ENCODE measurements around the gene RET.

DNA sequence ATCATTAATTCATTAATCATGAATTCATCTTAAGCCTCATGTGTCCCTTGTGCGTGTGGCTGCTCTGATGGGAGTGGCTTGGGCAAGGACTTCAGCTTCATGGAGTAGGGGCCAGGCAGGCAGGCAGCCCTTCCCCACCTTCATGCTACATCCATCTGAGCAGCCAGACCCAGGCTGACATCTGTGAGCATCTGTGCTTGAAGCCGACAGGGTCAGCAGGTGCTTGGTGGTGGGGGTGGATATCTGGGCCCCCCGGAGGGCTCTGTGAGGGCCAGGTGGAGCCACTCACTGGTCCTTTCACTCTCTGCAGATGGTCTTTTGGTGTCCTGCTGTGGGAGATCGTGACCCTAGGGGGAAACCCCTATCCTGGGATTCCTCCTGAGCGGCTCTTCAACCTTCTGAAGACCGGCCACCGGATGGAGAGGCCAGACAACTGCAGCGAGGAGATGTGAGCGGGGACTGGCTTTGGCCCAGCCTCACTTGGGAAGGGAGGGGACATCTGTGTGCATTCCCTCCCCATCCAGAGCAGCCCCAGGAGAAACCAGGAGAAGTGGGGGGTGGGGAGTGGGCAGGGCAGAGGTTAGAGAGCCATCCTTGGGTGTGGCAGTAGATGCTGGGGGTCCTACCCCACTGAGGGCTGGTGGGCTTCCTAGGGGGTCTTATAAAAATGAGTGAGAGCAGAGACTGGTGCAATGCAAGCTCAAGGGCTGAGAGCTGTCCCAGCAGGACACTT is 46.7 kb downstream of the RET start:
- TF ChIP-seq OSR2 (tag by site-specific recombination; IDR thresholded peaks at IDR 0.05) (no peak), ZNF24 (tag by site-specific recombination; IDR thresholded peaks at IDR 0.05) (no peak), ZFP41 (tag by site-specific recombination; IDR thresholded peaks at IDR 0.05; ENCODE audit: borderline replicate concordance) (no peak), ZFP37 (tag by site-specific recombination; IDR thresholded peaks at IDR 0.05) (no peak), ZNF146 (tag by site-specific recombination; IDR thresholded peaks at IDR 0.05) (no peak)
- TF ChIP-seq, protein P1, sequence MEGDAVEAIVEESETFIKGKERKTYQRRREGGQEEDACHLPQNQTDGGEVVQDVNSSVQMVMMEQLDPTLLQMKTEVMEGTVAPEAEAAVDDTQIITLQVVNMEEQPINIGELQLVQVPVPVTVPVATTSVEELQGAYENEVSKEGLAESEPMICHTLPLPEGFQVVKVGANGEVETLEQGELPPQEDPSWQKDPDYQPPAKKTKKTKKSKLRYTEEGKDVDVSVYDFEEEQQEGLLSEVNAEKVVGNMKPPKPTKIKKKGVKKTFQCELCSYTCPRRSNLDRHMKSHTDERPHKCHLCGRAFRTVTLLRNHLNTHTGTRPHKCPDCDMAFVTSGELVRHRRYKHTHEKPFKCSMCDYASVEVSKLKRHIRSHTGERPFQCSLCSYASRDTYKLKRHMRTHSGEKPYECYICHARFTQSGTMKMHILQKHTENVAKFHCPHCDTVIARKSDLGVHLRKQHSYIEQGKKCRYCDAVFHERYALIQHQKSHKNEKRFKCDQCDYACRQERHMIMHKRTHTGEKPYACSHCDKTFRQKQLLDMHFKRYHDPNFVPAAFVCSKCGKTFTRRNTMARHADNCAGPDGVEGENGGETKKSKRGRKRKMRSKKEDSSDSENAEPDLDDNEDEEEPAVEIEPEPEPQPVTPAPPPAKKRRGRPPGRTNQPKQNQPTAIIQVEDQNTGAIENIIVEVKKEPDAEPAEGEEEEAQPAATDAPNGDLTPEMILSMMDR (tag by site-specific recombination; IDR thresholded peaks at IDR 0.05) = no peak
- TF ChIP-seq, protein P2, sequence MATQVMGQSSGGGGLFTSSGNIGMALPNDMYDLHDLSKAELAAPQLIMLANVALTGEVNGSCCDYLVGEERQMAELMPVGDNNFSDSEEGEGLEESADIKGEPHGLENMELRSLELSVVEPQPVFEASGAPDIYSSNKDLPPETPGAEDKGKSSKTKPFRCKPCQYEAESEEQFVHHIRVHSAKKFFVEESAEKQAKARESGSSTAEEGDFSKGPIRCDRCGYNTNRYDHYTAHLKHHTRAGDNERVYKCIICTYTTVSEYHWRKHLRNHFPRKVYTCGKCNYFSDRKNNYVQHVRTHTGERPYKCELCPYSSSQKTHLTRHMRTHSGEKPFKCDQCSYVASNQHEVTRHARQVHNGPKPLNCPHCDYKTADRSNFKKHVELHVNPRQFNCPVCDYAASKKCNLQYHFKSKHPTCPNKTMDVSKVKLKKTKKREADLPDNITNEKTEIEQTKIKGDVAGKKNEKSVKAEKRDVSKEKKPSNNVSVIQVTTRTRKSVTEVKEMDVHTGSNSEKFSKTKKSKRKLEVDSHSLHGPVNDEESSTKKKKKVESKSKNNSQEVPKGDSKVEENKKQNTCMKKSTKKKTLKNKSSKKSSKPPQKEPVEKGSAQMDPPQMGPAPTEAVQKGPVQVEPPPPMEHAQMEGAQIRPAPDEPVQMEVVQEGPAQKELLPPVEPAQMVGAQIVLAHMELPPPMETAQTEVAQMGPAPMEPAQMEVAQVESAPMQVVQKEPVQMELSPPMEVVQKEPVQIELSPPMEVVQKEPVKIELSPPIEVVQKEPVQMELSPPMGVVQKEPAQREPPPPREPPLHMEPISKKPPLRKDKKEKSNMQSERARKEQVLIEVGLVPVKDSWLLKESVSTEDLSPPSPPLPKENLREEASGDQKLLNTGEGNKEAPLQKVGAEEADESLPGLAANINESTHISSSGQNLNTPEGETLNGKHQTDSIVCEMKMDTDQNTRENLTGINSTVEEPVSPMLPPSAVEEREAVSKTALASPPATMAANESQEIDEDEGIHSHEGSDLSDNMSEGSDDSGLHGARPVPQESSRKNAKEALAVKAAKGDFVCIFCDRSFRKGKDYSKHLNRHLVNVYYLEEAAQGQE (tag by site-specific recombination; IDR thresholded peaks at IDR 0.05) = no peak
- TF ChIP-seq, protein P3, sequence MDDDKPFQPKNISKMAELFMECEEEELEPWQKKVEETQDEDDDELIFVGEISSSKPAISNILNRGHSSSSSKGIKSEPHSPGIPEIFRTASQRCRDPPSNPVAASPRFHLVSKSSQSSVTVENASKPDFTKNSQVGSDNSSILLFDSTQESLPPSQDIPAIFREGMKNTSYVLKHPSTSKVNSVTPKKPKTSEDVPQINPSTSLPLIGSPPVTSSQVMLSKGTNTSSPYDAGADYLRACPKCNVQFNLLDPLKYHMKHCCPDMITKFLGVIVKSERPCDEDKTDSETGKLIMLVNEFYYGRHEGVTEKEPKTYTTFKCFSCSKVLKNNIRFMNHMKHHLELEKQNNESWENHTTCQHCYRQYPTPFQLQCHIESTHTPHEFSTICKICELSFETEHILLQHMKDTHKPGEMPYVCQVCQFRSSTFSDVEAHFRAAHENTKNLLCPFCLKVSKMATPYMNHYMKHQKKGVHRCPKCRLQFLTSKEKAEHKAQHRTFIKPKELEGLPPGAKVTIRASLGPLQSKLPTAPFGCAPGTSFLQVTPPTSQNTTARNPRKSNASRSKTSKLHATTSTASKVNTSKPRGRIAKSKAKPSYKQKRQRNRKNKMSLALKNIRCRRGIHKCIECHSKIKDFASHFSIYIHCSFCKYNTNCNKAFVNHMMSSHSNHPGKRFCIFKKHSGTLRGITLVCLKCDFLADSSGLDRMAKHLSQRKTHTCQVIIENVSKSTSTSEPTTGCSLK (tag by site-specific recombination; IDR thresholded peaks at IDR 0.05) = no peak

Measured in HEK293 (cell line).